ENCODE measurements around the gene COX6A1. TPM values are rescaled to one million over a fixed set of nuclear protein-coding genes. Genes with fewer than 3 reads are reported as not detected.
A peak's percentile ranks its signal among the peaks of the same experiment; 100 is the strongest.
"Not testable (repeated sequence)": the region's sequence is repeated elsewhere in the genome, so short reads cannot be mapped to it uniquely, and the experiment has no call there.

Gene COX6A1
- polyA plus RNA-seq, 3 donors, result 307 to 370 (median 333) TPM

DNA sequence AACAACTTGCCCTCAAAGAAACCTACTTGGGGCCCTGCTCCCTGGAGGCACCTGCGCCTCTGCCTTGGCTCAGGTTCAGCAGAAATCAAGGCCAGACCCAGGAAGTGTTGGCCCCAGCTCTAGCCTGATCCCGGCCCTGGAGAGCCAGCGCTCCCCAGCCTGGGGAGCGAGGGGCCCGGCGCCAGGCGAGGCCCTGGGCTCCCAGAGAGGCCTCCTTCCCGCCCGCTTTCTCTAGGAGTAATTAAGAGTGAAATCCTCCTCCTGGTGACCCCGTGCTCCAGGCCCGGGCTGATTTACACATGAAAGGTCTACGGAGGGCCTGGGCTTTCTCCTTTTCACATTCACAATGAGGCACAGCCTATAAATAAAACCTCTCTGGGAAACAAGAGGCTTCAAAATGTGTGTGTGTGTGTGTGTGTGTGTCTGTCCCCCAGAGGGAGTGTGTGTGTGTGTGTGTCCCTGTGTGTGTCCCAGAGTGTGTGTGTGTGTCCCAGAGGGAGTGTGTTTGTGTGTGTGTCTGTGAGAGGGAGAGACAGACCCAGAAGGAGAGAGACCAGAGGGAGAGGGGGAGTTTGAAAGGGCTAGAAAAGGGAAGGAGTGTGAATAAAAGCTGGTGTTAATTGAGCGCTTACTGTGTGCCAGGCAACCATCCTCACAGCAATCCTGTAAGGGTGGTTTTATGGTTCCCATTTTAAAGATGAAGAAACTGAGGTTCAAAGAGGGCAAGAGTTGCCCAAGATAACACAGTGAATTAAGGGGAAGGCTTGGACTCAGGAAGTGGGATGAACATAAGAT is 23.8 kb upstream of the COX6A1 start:
- DNase-seq, result peak; percentile 90

DNA sequence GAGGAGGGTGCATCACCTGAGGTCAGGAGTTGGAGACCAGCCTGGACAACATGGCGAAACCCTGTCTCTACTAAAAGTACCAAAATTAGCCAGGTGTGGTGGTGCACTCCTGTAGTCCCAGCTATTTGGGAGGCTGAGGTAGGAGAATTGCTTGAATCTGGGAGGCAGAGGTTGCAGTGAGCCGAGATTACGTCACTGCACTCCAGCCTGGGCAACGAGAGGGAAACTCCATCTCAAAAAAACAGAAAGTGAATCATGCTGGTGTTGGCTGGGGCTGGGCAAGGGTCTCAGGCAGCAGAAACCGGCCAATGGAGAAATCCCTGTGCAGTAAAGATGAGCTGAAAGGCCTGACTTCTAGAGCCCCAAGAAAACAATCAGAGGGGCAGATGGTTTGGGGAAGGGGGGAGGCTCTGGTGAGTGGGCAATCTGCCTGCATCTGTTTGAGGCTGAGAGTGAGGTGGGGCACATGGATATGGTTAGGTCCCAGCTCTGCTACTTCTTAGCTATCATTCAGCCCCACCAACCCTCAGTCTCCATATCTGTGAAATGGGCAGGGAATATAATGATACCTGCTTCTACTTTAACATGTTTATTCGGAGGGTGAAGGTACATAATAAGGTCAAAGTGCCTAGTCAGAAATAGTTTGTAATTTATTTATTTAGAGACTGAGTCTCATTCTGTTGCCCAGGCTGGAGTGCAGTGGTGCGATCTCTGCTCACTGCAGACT is 21.3 kb upstream of the COX6A1 start:
- no peak for DNase-seq

DNA sequence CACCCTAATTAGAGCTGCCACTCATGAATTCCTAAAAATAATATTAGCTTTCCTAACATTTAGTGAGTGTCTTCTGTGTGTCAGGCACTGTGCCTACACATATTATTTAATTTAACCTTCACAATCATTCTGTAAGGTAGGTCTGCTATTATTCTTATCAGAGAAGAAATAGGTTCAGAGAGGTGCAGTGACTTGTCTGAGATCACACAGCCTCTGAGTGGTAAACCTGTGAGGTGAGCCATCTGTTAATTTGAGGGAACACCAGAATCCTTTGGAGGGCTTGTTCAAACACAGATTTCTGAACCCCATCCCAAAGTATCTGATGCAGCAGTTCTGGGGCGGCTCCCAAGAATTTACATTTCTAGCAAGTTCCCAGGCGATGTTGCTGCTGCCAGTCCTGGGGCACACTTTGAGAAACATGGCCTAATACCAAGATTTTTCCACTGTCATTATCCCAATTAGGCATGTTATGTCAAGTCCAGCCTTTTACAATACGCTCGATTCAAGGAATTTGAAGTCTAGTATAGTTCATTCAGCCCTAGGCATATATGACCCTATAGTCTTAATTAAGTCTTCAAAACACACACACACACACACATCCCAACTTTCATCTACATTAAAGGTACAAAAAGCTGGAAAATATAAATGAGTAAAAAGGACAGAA is 19.9 kb upstream of the COX6A1 start:
- DNase-seq, result no peak

DNA sequence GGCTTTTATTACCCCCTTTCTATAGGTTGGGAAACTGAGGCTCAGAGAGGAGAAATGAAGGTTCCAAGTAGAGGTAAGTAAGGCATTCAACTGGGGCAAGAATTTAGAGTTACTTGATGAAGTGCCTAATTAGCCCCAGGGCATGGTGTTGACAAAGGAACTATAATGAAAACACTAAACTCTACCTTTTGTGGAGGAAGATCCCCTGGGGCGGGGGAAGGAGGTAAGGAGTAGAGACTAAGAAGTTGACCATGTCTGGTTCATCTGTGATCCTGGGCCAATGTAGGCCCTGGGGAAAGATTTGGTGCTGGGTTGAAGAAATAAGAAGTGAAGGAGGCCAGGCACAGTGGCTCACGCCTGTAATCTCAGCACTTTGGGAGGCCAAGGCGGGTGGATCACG is 16.2 kb upstream of the COX6A1 start:
- DNase-seq, result no peak

DNA sequence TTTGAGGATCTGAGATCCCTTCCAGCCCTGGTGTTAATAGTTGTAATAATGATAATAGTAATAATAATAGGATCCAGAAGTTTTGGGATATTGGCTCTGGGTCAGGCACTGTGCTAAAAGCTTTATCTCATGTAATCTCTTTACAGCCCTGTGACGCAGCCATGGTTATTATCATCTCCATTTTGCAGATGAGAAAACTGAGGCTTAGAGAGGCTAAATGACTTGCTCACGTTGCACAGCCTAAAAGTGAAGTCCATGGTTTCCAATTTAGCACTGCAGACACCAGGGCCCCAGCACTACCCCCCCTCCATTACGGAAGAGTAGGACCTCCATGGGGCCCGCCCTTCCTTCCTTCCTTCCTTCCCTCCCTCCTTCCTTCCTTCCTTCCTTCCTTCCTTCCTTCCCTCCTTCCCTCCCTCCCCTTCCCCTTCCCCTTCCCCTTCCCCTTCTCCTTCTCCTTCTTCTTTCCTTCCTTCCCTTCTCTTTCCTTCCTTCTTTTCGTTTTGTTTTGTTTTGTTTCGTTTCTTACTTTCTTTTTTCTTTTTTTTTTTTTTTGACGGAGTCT is 14.9 kb upstream of the COX6A1 start:
- DNase-seq, result no peak

DNA sequence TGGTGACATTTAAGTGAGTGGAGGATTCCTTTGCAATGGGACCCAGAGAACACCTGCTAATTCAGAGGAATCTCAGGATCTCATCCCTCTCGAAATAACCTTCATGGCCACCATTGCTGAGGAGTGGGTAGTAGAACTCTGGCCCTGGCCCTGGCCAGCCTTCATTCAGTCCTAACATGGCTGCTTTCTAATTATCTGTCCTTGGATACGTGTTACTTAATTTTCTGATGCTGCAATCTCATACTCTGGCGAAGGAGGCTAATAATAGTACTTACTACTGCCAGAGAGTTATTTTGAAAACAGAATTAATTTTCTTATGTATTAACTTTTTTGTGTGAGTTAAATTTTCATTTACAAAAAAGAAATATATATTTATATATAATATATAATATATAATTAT is 12.1 kb upstream of the COX6A1 start:
- DNase-seq, result no peak

DNA sequence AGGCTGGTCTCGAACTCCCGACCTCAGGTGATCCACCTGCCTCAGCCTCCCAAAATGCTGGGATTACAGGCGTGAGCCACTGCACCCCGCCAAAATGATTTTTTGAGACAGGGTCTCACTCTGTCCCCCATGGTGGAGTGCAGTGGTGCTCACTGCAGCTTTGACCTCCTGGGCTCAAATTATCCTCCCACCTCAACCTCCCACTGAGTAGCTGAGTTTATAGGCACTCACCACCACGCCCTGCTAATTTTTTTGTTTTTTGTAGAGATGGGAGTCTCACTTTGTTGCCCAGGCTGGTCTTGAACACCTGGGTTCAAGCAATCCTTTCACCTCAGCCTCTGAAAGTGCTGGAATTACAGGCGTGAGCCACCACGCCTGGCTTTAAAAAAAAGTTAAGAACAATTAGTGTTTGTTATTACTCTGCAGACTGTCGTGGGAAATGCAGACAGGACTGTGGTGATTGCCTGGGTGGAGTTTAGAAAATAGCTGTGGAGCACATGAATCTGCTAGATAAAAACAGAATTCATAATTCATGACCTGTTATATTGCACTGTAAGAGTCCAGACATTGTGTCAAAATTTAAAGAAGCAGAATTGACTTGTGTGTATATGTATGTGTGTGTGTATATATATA is 9.2 kb upstream of the COX6A1 start:
- DNase-seq, result no peak

DNA sequence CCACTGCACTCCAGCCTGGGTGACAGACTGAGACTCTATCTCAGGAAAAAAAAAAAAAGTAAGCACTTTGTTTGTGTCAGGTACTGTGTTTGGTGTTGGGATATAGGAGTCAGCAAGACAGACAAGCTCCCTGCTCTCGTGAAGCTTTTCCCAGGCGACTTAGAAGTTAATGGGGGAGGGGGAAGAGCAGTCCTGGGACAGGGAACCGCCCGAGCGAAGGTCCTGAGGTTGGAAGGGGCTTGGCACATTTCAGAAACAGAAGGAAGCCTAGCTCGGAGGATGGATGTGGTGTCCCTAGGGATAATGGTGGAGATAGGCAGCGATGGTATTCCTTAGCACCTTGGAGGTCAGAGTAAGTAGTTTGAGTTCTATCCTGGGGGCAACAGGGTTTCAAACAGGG is 8.5 kb upstream of the COX6A1 start:
- DNase-seq, result no peak

DNA sequence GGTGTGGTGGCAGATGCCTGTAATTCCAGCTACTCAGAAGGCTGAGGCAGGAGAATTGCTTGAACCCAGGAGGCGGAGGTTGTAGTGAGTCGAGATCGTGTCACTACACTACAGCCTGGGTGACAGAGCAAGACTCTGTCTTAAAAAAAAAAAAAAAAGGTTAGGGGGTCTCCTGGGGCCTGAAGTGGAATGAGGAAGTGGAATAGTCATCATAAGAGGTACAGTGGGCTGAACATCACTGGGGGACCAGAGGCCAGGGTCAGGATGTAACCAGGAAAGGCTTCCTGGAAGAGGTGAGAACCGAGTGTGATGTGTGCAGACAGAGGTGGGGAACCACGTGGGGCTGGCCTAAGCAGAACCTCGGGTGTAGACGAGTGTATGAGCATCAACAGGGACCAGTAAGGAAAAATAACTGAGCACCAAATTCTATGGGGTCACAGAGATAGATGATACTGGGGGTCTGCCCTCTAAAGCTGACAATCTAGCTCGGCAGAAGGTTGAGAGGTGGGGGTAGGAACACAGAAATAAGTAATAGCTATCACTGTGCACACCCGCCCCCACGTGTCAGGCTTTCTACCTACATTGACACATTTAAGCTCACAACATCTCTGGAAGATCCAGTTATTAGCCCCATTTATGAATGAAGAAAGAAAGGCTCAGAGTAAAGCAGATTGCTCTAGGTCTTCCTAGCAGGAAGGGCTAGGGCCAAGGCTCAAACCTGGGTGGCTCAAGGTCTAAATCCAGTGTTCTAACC is 5.0 kb upstream of the COX6A1 start:
- DNase-seq, result no peak

DNA sequence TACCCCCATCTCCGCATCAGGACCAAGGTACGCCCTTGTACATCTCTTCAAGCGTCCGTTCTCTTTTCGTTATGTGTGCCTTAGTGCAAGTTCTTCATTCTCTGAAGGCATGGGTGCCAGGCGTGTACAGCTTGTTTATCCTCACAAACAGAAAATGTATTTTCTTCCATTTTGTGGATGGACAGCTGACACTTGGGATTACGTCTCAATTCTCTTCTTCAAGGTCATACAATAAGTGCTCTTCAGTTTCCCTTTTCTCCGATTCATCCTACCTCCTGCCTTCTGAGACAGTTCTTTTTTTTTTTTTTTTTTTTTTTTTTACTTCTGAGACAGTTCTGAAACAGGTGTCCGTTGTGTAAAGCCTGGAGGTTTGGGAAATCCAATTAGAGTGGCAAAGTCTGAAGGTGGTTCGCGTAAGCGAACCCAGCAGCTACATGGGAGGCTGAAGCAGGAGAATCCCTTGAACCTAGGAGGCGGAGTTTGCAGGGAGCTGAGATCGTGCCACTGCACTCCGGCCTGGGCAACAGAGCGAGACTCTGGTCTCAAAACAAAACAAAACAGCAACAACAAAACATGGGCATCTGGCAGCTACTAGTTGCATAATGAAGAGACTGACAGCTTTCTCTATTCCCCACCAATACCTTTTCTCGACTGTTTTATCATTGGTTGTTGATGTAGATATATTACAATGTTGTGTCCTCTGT is 734 bp downstream of the COX6A1 start:
- no peak for DNase-seq

DNA sequence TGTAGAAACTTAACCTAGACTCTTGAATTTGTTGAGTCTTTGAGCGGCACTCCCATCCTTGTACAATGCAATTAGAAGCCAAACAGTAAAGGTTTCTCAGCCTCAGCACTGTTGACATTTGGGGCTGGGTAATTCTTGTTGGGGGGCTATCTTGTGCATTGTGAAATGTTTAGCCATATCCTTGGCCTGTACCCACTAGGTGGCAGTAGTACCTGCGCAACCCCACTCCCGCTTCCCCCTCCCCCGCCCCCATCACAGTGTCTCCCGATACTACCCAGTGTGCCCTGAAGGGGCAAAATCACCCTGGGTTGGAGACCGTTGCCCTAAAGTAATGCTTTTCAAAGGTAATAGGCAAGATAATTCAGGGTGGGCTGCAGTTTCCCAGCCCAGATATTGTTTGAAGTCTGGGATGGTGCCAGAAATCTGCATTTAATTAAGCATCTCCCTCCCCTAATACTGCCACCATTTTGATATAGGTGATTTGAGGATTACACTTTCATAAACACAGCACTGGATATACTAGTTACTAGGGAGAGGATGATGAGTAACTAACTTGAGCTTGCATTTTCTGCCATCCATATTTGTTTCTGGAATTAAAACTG is 1.8 kb downstream of the COX6A1 start:
- peak; percentile 53 for DNase-seq

DNA sequence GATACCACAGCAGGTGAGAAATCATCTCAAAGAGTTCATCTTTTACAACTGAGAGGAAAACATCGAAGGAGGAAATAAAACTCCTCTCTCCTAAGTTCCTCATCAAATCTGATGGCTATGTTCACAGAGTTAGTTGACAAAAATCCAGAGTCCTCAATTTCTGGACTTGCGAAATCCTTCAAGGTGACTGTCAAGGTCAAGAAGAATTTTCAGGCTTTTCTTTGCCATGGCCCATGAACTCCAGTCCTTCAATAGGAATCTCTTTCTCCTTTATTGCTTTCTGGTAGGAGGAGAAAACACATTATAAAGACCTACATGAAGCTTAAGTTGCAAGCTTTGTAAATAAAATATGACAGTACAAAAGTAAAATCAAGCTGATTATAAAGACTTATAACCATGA is 6.8 kb downstream of the COX6A1 start:
- no peak for DNase-seq

DNA sequence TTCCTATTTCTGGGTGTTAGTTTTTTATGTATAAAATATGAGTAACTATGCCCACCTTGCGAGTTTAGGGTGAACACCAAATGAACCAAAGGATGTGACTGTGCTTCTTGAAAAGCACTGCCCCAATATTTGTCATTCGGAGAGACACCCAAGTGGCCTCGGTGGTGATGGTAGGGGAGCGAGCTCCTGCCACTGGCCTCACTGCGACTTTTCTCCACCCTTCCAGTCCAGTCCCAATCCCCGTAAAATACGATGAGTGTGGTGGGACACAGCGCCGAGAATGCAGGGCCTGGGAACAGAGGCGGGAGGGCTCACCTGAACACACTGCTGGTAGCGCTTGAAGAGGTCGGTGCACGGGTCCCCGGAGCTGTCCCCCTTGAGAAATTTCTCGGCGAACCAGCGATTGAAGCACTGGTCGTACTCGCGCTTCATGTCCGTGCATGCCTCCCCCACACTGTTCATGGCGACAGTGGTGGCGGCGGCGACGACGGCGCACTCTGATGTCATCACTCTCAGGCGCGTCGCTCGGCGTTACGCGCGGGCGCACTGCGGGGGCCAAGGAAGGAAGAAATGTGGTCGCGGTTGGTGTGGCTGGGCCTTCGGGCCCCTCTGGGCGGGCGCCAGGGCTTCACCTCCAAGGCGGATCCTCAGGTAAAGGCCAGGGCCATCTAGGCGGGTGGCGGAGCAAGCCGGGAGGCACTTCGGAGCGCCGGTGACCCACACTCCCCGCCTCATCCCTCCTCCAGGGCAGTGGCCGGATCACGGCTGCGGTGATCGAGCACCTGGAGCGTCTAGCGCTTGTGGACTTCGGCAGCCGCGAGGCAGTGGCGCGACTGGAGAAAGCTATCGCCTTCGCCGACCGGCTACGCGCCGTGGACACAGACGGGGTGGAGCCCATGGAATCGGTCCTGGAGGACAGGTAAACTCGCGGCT is 8.3 kb downstream of the COX6A1 start, which contains the start of the genes GATC and TRIAP1:
GATC (plus strand) TSS at position 534 of the 933 bp plus-strand sequence; CDS start at position 571, 37 bp downstream.
TRIAP1 (minus strand) TSS at position 474 of the 933 bp plus-strand sequence; CDS start at position 462, 12 bp downstream.
- peak; percentile 90 for DNase-seq

DNA sequence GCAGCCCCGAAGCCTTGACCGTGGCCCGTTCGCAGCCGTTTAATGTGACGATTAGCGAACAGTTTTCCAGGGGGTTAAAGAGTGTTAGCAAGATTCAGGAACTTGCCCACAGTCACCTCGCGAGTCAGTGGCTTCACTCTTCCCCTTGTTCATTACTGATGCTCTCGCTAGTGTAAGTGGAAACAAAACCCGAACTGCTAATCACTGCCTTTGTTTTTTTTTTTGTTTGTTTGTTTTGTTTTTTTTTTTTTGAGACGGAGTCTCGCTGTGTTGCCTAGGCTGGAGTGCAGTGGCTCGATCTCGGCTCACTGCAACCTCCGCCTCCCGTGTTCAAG is 8.9 kb downstream of the COX6A1 start:
- not testable (repeated sequence) for DNase-seq

DNA sequence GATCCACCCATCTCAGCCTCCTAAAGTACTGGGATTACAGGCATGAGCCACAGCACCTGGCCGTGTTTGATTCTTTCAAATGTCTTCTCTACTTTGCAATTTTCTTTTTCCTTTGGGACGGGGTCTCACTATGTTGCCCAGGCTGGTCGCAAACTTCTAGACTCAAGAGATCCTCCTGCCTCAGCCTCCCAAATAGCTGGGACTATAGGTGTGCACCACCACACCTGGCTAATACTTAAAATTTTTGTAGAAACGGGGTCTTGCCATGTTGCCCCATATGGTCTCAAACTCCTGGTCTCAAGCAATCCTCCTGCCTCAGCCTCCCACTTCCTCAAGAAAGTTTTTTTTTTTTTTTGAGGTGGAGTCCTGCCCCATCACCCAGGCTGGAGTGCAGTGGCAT is 10.1 kb downstream of the COX6A1 start:
- DNase-seq, result no peak

DNA sequence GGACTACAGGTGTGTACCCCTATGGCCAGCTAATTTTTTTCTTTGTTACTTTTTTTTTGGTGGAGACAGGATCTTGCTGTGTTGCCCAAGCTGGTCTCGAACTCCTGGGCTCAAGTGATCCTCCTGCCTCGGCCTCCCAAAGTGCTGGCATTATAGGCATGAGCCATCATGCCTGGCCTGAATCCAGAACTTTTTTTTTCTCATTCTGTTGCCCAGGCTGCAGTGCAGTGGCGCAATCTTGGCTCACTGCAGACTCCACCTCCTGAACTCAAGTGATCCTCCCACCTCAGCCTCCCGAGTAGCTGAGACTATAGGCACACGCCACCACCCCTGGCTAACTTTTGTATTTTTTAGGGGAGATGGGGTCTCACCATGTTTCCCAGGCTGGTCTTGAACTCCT is 14.6 kb downstream of the COX6A1 start:
- not testable (repeated sequence) for DNase-seq

DNA sequence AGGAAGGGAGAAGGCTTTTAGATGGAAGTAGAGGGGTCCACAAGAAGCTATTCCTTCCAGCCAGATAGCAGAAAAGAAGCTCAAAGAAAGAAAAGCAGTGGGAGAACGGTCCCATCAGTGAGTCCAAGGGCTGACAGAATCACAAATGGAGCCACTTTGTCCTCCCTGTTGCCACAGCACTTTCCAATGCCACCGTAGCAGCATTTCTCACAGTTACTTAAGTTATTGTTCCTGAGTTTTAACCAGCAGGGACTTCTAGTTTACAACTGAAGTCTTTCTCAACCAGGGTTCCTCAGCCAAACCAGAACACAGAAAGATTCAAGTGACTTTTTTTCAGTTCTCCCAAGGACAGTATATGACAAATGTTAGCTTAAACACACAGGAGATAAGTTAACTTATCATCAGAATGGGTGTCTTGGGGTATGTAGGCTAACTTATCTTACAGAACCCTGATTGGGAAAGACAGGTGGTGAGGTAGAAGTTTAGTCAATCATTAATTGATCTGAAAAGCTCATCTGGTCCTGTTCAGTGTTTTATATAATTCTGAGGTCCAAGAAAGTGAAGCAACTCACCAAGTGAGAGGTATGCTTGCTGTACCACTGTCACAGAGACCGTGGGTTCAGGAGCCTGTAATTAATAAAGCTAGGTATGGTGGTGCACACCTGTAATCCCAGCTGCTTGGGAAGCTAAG is 15.3 kb downstream of the COX6A1 start:
- DNase-seq, result no peak

DNA sequence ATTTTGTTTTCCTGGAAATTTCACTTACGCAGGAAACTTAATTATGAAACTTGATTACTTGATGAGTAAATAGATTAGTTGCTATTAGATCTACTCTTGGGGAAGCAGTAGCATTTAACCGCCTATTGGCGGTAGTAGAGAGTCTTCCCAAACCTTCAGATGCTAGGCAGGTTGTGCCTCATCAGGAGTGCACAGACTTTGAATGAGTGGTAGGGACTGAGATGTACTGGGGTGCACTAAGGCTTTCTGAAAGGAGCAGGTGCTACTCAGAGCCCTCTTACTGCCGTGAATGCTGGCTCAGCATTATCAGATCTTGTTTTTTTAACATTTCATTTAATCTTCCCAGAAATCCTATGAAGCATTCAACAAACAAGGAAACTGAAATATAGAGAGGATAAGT is 16.1 kb downstream of the COX6A1 start:
- no peak for DNase-seq

All from renal pelvis (tissue), 4 donors.